PFSK-1 (cell line): ENCODE data around the gene AXDND1.

Experiments used
- FOXP2 ChIP-seq: optimal IDR thresholded peaks from 2 replicates; pipeline ENCODE3; 2011; ENCODE audit warnings: borderline replicate concordance, control low read depth, inconsistent platforms; ENCODE audit not compliant: insufficient read depth; ENCODE audit errors: extremely low read length, extremely low read depth
- POLR2AphosphoS5 ChIP-seq: IDR thresholded peaks from 2 replicates; pipeline ENCODE4 v1.6.1; 2012; ENCODE audit warnings: low read depth, mild to moderate bottlenecking, control low read depth, low read length, moderate library complexity
- SIN3A ChIP-seq: IDR thresholded peaks from 2 replicates; pipeline ENCODE4 v1.6.1; 2012; ENCODE audit warnings: mild to moderate bottlenecking, low read length, moderate library complexity, borderline replicate concordance; ENCODE audit not compliant: insufficient read depth
- TAF1 ChIP-seq: IDR thresholded peaks from 2 replicates; pipeline ENCODE4 v1.6.1; 2012; ENCODE audit warnings: low read length, control low read depth, borderline replicate concordance; ENCODE audit not compliant: insufficient read depth
- TF ChIP-seq, protein P1 (sequence below), 2 experiments: IDR thresholded peaks; 2 replicates each; pipeline versions ENCODE4 v1.6.1 to v1.8.0; 2011 to 2012; ENCODE audit warnings: low read depth in 2 of 2, low read length in 2 of 2, control low read depth in 1 of 2, inconsistent platforms in 1 of 2, mild to moderate bottlenecking in 1 of 2, moderate library complexity in 1 of 2; ENCODE audit not compliant: insufficient read depth in 1 of 2

AXDND1 gene

GRCh38 chr1:179490611-179491010 is 124.8 kb downstream of the AXDND1 start:
- TF ChIP-seq FOXP2 (no peak), TAF1 (no peak), POLR2AphosphoS5 (no peak), SIN3A (no peak)
- TF ChIP-seq, protein P1, sequence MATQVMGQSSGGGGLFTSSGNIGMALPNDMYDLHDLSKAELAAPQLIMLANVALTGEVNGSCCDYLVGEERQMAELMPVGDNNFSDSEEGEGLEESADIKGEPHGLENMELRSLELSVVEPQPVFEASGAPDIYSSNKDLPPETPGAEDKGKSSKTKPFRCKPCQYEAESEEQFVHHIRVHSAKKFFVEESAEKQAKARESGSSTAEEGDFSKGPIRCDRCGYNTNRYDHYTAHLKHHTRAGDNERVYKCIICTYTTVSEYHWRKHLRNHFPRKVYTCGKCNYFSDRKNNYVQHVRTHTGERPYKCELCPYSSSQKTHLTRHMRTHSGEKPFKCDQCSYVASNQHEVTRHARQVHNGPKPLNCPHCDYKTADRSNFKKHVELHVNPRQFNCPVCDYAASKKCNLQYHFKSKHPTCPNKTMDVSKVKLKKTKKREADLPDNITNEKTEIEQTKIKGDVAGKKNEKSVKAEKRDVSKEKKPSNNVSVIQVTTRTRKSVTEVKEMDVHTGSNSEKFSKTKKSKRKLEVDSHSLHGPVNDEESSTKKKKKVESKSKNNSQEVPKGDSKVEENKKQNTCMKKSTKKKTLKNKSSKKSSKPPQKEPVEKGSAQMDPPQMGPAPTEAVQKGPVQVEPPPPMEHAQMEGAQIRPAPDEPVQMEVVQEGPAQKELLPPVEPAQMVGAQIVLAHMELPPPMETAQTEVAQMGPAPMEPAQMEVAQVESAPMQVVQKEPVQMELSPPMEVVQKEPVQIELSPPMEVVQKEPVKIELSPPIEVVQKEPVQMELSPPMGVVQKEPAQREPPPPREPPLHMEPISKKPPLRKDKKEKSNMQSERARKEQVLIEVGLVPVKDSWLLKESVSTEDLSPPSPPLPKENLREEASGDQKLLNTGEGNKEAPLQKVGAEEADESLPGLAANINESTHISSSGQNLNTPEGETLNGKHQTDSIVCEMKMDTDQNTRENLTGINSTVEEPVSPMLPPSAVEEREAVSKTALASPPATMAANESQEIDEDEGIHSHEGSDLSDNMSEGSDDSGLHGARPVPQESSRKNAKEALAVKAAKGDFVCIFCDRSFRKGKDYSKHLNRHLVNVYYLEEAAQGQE (IDR thresholded peaks at IDR 0.05; ENCODE audit: insufficient read depth in 1 of 2, low read depth in 2 of 2, low read length in 2 of 2) = no peak

DNA sequence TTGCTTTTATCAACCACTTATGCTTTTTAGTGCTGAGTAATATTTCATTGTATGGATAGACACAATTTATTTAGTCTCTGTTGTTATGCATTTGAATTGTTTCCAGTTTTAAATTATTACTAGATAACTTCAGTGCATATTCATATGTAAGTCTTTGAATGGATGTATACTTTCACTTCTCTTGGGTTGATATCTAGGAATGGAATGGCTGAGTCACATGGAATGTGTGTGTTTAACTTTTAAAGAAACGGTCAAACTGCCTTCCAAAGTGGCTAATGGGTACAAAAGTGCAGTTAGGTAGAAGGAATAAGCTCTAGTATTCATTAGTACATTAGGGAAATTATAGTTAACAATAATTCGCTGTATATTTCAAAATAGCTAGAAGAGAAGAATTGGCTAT is 127.6 kb downstream of the AXDND1 start:
- no peak for TF ChIP-seq POLR2AphosphoS5
- TF ChIP-seq SIN3A = no peak
- TF ChIP-seq TAF1 = no peak
- TF ChIP-seq, protein P1 (IDR thresholded peaks at IDR 0.05; ENCODE audit: insufficient read depth in 1 of 2, low read depth in 2 of 2, low read length in 2 of 2) = no peak
- TF ChIP-seq FOXP2 = no peak

GRCh38 chr1:179506199-179506598 is 140.4 kb downstream of the AXDND1 start:
- TF ChIP-seq, protein P1 (IDR thresholded peaks at IDR 0.05; ENCODE audit: insufficient read depth in 1 of 2, low read depth in 2 of 2, low read length in 2 of 2) = no peak

- TF ChIP-seq, protein P1 (IDR thresholded peaks at IDR 0.05; ENCODE audit: insufficient read depth in 1 of 2, low read depth in 2 of 2, low read length in 2 of 2) = no peak
- TF ChIP-seq FOXP2 (no peak), TAF1 (no peak), POLR2AphosphoS5 (no peak), SIN3A (no peak)
Measured at GRCh38 chr1:179509384-179509783, 143.6 kb downstream of the AXDND1 start.

DNA sequence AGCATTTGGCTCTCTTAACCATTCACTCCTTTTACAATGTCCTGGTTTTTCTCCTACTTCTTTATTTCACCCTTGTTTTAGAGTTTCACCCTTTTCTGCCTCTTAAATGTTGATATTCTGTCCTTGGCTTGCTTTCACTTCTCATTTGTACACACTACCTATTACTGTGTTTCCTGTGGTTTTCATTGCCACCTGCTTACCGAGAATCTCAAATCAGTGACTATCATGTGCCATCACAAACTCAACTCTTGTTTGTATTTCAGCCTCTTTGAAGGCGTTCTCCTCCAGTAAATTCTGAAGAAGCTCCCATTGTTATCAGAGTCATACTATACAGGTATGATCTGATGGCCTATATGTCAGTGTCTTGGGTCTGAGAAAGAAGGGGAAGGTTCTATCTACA is 144.3 kb downstream of the AXDND1 start:
- TF ChIP-seq FOXP2 (no peak), POLR2AphosphoS5 (no peak), TAF1 (no peak), SIN3A (no peak)
- TF ChIP-seq, protein P1 (IDR thresholded peaks at IDR 0.05; ENCODE audit: insufficient read depth in 1 of 2, low read depth in 2 of 2, low read length in 2 of 2) = no peak
